ENCODE results near the gene BMPR2. TPM values are rescaled to one million over a fixed set of nuclear protein-coding genes. Genes with fewer than 3 reads are reported as not detected.

The BMPR2 gene
- polyA plus RNA-seq, 1 of the 3 experiments (the other 2 are of a cell fraction): 10.2 TPM

- Histone ChIP-seq H3K9me3 (no peaks in the 10 kb centered on the region), H3K4me3 (ENCODE audit: low read depth in 2 of 2, low read length in 1 of 2) (no peak overlapping the region), H3K9ac (no peak overlapping the region), H3K79me2 (ENCODE audit: insufficient read depth) (peaks cover 13% of the 10 kb centered on the region), H3K4me1 (ENCODE audit: control insufficient read depth in 1 of 2, insufficient read depth in 2 of 2, low read depth in 1 of 2, low read length in 1 of 2) (peaks cover 4 to 6% of the 10 kb centered on the region in 2 experiments), H3K27me3 (ENCODE audit: insufficient read depth) (no peaks in the 10 kb centered on the region), H2AFZ (ENCODE audit: low read depth) (no peak overlapping the region), H3K27ac (ENCODE audit: low read depth in 2 of 2, low read length in 1 of 2) (peak overlapping the region in 1 of 2 experiments; percentile 51; a peak in 1 of 4 replicates), H3F3A (replicated peaks; ENCODE audit: insufficient read depth) (peaks cover 32% of the 10 kb centered on the region), H3K4me2 (no peak overlapping the region), H3K36me3 (replicated peaks in 1 of 2; ENCODE audit: control insufficient read depth in 1 of 2, insufficient read depth in 2 of 2, low read length in 1 of 2) (peaks cover 0 to 24% of the 10 kb centered on the region in 2 experiments), H3K9me2 (no peaks in the 10 kb centered on the region), H4K20me1 (ENCODE audit: insufficient read depth) (no peaks in the 10 kb centered on the region)
- 27% methylated on average over 3 of the region's 3 CpGs for WGBS (ENCODE audit: low lambda C conversion rate)
- DNase-seq: peak; percentile 24
- POLR2A ChIA-PET: no interaction called here
- CTCF ChIA-PET: no interaction called here
- TF ChIP-seq EP300 (IDR thresholded peaks at IDR 0.05; ENCODE audit: borderline replicate concordance in 1 of 2, low read depth in 1 of 2, low read length in 1 of 2) (0 out of 4 replicates have a peak, but pooled peaks of 1 of the 2 experiments have one; percentile 23), MAX (IDR thresholded peaks at IDR 0.05; ENCODE audit: low read depth) (no peak), TCF12 (IDR thresholded peaks at IDR 0.05) (peak; percentile 41)
These were observed 166.0 kb downstream of the BMPR2 start for GRCh38 chr2:202542142-202542541.

- H3K36me3 ChIP-seq (replicated peaks in 1 of 2; ENCODE audit: control insufficient read depth in 1 of 2, insufficient read depth in 2 of 2, low read length in 1 of 2): peaks cover 0 to 34% of the 10 kb centered on the region in 2 experiments
- no peak overlapping the region for H2AFZ ChIP-seq (ENCODE audit: low read depth)
- peaks cover 0 to 6% of the 10 kb centered on the region in 2 experiments; a peak in 2 of 4 replicates for H3K4me1 ChIP-seq (ENCODE audit: control insufficient read depth in 1 of 2, insufficient read depth in 2 of 2, low read depth in 1 of 2, low read length in 1 of 2)
- POLR2A ChIA-PET: no interaction called here
- no peaks in the 10 kb centered on the region for H3K27me3 ChIP-seq (ENCODE audit: insufficient read depth)
- H3K9me3 ChIP-seq: no peaks in the 10 kb centered on the region
- no peaks in the 10 kb centered on the region for H3K9me2 ChIP-seq
- peaks cover 27% of the 10 kb centered on the region for H3F3A ChIP-seq (replicated peaks; ENCODE audit: insufficient read depth)
- 20% methylated on average over 1 of the region's 1 CpG for WGBS (ENCODE audit: low lambda C conversion rate)
- no peak overlapping the region for H3K4me3 ChIP-seq (ENCODE audit: low read depth in 2 of 2, low read length in 1 of 2)
- H4K20me1 ChIP-seq (ENCODE audit: insufficient read depth): 0 out of 2 replicates have a peak, but pooled peaks cover 2% of the 10 kb centered on the region
- DNase-seq: no peak
- H3K4me2 ChIP-seq: no peak overlapping the region
- peak overlapping the region; percentile 14 to 18; a peak in 3 of 4 replicates for H3K27ac ChIP-seq (ENCODE audit: low read depth in 2 of 2, low read length in 1 of 2)
- CTCF ChIA-PET: no interaction called here
- H3K79me2 ChIP-seq (ENCODE audit: insufficient read depth): peaks cover 13% of the 10 kb centered on the region
- H3K9ac ChIP-seq: no peak overlapping the region
- TF ChIP-seq SMC3 (IDR thresholded peaks at IDR 0.05; ENCODE audit: low read depth, low read length) (no peak), RAD21 (IDR thresholded peaks at IDR 0.05; ENCODE audit: low read length) (no peak), NRF1 (IDR thresholded peaks at IDR 0.05; ENCODE audit: low read depth, low read length) (no peak), TAF1 (IDR thresholded peaks at IDR 0.05; ENCODE audit: borderline replicate concordance, low read depth, low read length) (no peak), MXI1 (IDR thresholded peaks at IDR 0.05; ENCODE audit: low read depth, low read length) (no peak), RCOR1 (IDR thresholded peaks at IDR 0.05; ENCODE audit: low read length) (no peak), USF2 (IDR thresholded peaks at IDR 0.05; ENCODE audit: borderline replicate concordance, low read depth, low read length) (no peak), REST (IDR thresholded peaks at IDR 0.05; ENCODE audit: low read depth, low read length) (no peak), YY1 (IDR thresholded peaks at IDR 0.05; ENCODE audit: low read depth) (no peak), MEF2A (IDR thresholded peaks at IDR 0.05; ENCODE audit: borderline replicate concordance, low read depth) (no peak), JUND (IDR thresholded peaks at IDR 0.05) (no peak), SIN3A (IDR thresholded peaks at IDR 0.05; ENCODE audit: borderline replicate concordance, low read depth, low read length) (no peak), TCF12 (IDR thresholded peaks at IDR 0.05) (no peak), CHD2 (IDR thresholded peaks at IDR 0.05; ENCODE audit: low read length, partially characterized antibody) (no peak), IRF3 (IDR thresholded peaks at IDR 0.05; ENCODE audit: low read depth, low read length) (no peak), TEAD4 (IDR thresholded peaks at IDR 0.05; ENCODE audit: borderline replicate concordance, insufficient read depth) (no peak), CTCF (IDR thresholded peaks at IDR 0.05) (no peak)
These were observed 169.4 kb downstream of the BMPR2 start for GRCh38 chr2:202545523-202545922.
